HEK293 (cell line): ENCODE measurements around the gene ZNF324.
"Not testable (repeated sequence)": the region's sequence is repeated elsewhere in the genome, so short reads cannot be mapped to it uniquely, and the experiment has no call there.

Source experiments
- CTCF ChIA-PET: fragments of 350-600 bp; formaldehyde crosslinking; extraction: SDS; loops from one replicate; lab custom pipeline; 2021; ENCODE audit warnings: antibody characterized with exemption; lab: Yijun Ruan, JAX
- POLR2A ChIA-PET: fragments of 300-600 bp; formaldehyde crosslinking; extraction: SDS; loops from one replicate; lab custom pipeline; 2020; ENCODE audit warnings: antibody characterized with exemption, inconsistent platforms; lab: Yijun Ruan, JAX
- H3K27ac ChIP-seq: fragments of 200-500 bp; sonication (Bioruptor generic); 2 replicates; pipeline ENCODE4 v1.5.1; 2014; ENCODE audit warnings: low read depth, low read length, control low read depth, inconsistent platforms; ENCODE audit errors: extremely low read depth
- H3K36me3 ChIP-seq, 2 experiments: fragments of 200-500 bp in 1 of 2; sonication (Bioruptor generic) in 1 of 2; 1 replicate in 1 of 2; 2 replicates in 1 of 2; pipeline ENCODE4 v1.5.1; 2014 to 2017; ENCODE audit warnings: inconsistent platforms in 2 of 2, low read length in 2 of 2; ENCODE audit not compliant: control insufficient read depth in 2 of 2, insufficient read depth in 1 of 2
- H3K4me1 ChIP-seq: fragments of 200-500 bp; sonication (Bioruptor generic); 2 replicates; pipeline ENCODE4 v1.5.1; 2014; ENCODE audit warnings: mild to moderate bottlenecking, low read length, inconsistent platforms; ENCODE audit not compliant: control insufficient read depth, insufficient read depth
- H3K4me3 ChIP-seq: 2 replicates; pipeline ENCODE4 v1.5.1; 2011; ENCODE audit warnings: low read depth, mild to moderate bottlenecking, control low read depth, low read length, moderate library complexity
- H3K9me3 ChIP-seq: fragments of 200-500 bp; sonication (Bioruptor generic); 2 replicates; pipeline ENCODE4 v1.5.1; 2014; ENCODE audit warnings: low read depth, low read length, inconsistent platforms; ENCODE audit not compliant: control insufficient read depth, insufficient read depth
- BCL6B ChIP-seq: fragments of 450-650 bp; formaldehyde crosslinking; IDR thresholded peaks from 2 replicates; pipeline ENCODE4 v1.5.1; 2017; ENCODE audit warnings: missing biosample characterization, missing genetic modification characterization
- GLIS2 ChIP-seq: fragments of 450-650 bp; formaldehyde crosslinking; IDR thresholded peaks from 2 replicates; pipeline ENCODE4 v1.5.1; 2016; ENCODE audit warnings: missing biosample characterization, missing genetic modification characterization
- SP2 ChIP-seq: fragments of 450-650 bp; formaldehyde crosslinking; IDR thresholded peaks from 2 replicates; pipeline ENCODE4 v1.5.1; 2016; ENCODE audit warnings: missing biosample characterization, missing genetic modification characterization
- ZFP37 ChIP-seq: fragments of 450-650 bp; formaldehyde crosslinking; IDR thresholded peaks from 2 replicates; pipeline ENCODE4 v1.5.1; 2016; ENCODE audit warnings: missing biosample characterization, missing genetic modification characterization
- ZNF157 ChIP-seq: fragments of 450-650 bp; formaldehyde crosslinking; IDR thresholded peaks from 2 replicates; pipeline ENCODE4 v1.5.1; 2016; ENCODE audit warnings: missing biosample characterization, missing genetic modification characterization
- ZNF211 ChIP-seq: fragments of 450-650 bp; formaldehyde crosslinking; IDR thresholded peaks from 2 replicates; pipeline ENCODE4 v1.5.1; 2016; ENCODE audit warnings: low read depth, missing biosample characterization, missing genetic modification characterization
- ZNF341 ChIP-seq: fragments of 450-650 bp; formaldehyde crosslinking; IDR thresholded peaks from 2 replicates; pipeline ENCODE4; 2016; ENCODE audit warnings: low read depth, missing biosample characterization, missing genetic modification characterization
- ZNF510 ChIP-seq: fragments of 450-650 bp; formaldehyde crosslinking; IDR thresholded peaks from 2 replicates; pipeline ENCODE4 v1.5.1; 2018; ENCODE audit warnings: mild to moderate bottlenecking, missing genetic modification characterization, missing biosample characterization; ENCODE audit not compliant: insufficient replicate concordance
- ZNF530 ChIP-seq: fragments of 450-650 bp; formaldehyde crosslinking; IDR thresholded peaks from 2 replicates; pipeline ENCODE4 v1.5.1; 2016; ENCODE audit warnings: low read depth, missing biosample characterization, missing genetic modification characterization
- ZNF560 ChIP-seq: fragments of 450-650 bp; formaldehyde crosslinking; IDR thresholded peaks from 2 replicates; pipeline ENCODE4 v1.5.1; 2017; ENCODE audit warnings: missing biosample characterization, missing genetic modification characterization, borderline replicate concordance
- ZNF561 ChIP-seq: fragments of 450-650 bp; IDR thresholded peaks from 2 replicates; pipeline ENCODE4 v1.5.1; 2018; ENCODE audit warnings: missing biosample characterization, missing genetic modification characterization, borderline replicate concordance
- ZNF571 ChIP-seq: fragments of 450-650 bp; formaldehyde crosslinking; IDR thresholded peaks from 2 replicates; pipeline ENCODE4 v1.5.0; 2017; ENCODE audit warnings: missing biosample characterization, missing genetic modification characterization
- ZNF670 ChIP-seq: fragments of 450-650 bp; formaldehyde crosslinking; IDR thresholded peaks from 2 replicates; pipeline ENCODE4 v1.5.1; 2016; ENCODE audit warnings: missing biosample characterization, missing genetic modification characterization, low read depth
- ZNF707 ChIP-seq: fragments of 450-650 bp; formaldehyde crosslinking; IDR thresholded peaks from 2 replicates; pipeline ENCODE4 v1.5.1; 2016; ENCODE audit warnings: missing biosample characterization, missing genetic modification characterization
- ZXDB ChIP-seq: fragments of 450-650 bp; formaldehyde crosslinking; IDR thresholded peaks from 2 replicates; pipeline ENCODE4 v1.5.1; 2016; ENCODE audit warnings: missing biosample characterization, missing genetic modification characterization
- TF ChIP-seq, protein P1 (sequence below): fragments of 450-650 bp; formaldehyde crosslinking; IDR thresholded peaks from 2 replicates; pipeline ENCODE4 v1.5.1; 2016; ENCODE audit warnings: missing biosample characterization, missing genetic modification characterization
- TF ChIP-seq, protein P2 (sequence below): fragments of 450-650 bp; formaldehyde crosslinking; IDR thresholded peaks from 2 replicates; pipeline ENCODE4 v1.5.1; 2016; ENCODE audit warnings: missing biosample characterization, missing genetic modification characterization

ZNF324 gene

DNA sequence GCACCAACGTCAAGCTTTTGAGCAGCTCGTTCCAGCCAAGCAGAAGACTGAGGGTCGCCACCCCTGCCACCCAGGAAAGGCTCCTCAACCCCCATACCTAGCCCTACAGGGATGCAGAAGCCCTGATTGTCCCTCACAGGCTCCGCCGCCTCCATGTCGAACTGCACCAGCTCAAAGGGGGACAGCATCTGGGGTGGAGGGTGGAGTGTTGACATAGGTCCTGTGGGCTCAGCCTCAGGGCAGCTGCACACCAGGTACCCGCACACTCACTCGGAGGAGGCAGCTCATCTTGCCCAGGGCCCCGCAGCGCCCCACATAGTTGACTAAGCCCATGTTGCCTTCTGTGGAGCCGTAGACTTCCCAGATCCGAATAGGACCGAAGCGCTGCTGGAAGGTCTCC, 33.4 kb downstream of the ZNF324 start:
- no peaks in the 10 kb centered on the region for H3K36me3 ChIP-seq
- CTCF ChIA-PET = interaction anchor here (1.0 to 4.0 kb wide), 2 partner anchors 19 to 167 kb away, joined by 3 to 26 read pairs; partner anchors contain the start of gene ZBTB45
- H3K4me1 ChIP-seq = peaks cover 9% of the 10 kb centered on the region
- H3K9me3 ChIP-seq = no peaks in the 10 kb centered on the region
- no peak for TF ChIP-seq ZNF571 (tag by site-specific recombination)
- no peak for TF ChIP-seq BCL6B (tag by site-specific recombination)
- no peak for TF ChIP-seq ZNF670 (tag by site-specific recombination)
- no peak for TF ChIP-seq ZNF561 (tag by site-specific recombination)
- no peak for TF ChIP-seq ZNF211 (tag by site-specific recombination)
- TF ChIP-seq, protein P1, sequence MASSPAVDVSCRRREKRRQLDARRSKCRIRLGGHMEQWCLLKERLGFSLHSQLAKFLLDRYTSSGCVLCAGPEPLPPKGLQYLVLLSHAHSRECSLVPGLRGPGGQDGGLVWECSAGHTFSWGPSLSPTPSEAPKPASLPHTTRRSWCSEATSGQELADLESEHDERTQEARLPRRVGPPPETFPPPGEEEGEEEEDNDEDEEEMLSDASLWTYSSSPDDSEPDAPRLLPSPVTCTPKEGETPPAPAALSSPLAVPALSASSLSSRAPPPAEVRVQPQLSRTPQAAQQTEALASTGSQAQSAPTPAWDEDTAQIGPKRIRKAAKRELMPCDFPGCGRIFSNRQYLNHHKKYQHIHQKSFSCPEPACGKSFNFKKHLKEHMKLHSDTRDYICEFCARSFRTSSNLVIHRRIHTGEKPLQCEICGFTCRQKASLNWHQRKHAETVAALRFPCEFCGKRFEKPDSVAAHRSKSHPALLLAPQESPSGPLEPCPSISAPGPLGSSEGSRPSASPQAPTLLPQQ (tag by site-specific recombination) = no peak
- TF ChIP-seq ZNF530 = no peak
- no peak for TF ChIP-seq ZNF157 (tag by site-specific recombination)
- TF ChIP-seq ZNF560 (tag by site-specific recombination) = no peak
- TF ChIP-seq SP2 (tag by site-specific recombination) = no peak
- POLR2A ChIA-PET = interaction anchor here (0.5 to 2.1 kb wide), 5 partner anchors 13 to 1324 kb away, joined by 4 to 14 read pairs (median 7); partner anchors contain the start of genes TRIM28, ZBTB45 and ZNF497
- no peak overlapping the region for H3K4me3 ChIP-seq
- H3K27ac ChIP-seq = no peak overlapping the region

- H3K4me3 ChIP-seq, H3K4me1 ChIP-seq, H3K9me3 ChIP-seq, H3K36me3 ChIP-seq, H3K27ac ChIP-seq, POLR2A ChIA-PET: not testable (repeated sequence)
- CTCF ChIA-PET = interaction anchor here (0.6 to 1.2 kb wide), 2 partner anchors 11 to 26 kb away, joined by 3 read pairs; no protein-coding TSS in a partner anchor
Observed at GRCh38 chr19:58507602-58508223, 40.8 kb downstream of the ZNF324 start.

GRCh38 chr19:58509731-58510083, 42.8 kb downstream of the ZNF324 start:
- POLR2A ChIA-PET = no interaction called here
- no peak overlapping the region for H3K27ac ChIP-seq

More at GRCh38 chr19:58509731-58510083, 42.8 kb downstream of the ZNF324 start:
- CTCF ChIA-PET = interaction anchor here (0.6 to 1.6 kb wide), 2 partner anchors 9 to 31 kb away, joined by 4 read pairs; no protein-coding TSS in a partner anchor
- H3K4me3 ChIP-seq = no peak overlapping the region
- no peaks in the 10 kb centered on the region for H3K4me1 ChIP-seq
- H3K36me3 ChIP-seq = peaks cover 0 to 4% of the 10 kb centered on the region in 2 experiments; a peak in 1 of 3 replicates
- TF ChIP-seq, protein P1 (tag by site-specific recombination) = no peak
- TF ChIP-seq, protein P2, sequence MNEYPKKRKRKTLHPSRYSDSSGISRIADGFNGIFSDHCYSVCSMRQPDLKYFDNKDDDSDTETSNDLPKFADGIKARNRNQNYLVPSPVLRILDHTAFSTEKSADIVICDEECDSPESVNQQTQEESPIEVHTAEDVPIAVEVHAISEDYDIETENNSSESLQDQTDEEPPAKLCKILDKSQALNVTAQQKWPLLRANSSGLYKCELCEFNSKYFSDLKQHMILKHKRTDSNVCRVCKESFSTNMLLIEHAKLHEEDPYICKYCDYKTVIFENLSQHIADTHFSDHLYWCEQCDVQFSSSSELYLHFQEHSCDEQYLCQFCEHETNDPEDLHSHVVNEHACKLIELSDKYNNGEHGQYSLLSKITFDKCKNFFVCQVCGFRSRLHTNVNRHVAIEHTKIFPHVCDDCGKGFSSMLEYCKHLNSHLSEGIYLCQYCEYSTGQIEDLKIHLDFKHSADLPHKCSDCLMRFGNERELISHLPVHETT = no peak
- TF ChIP-seq ZNF341 (tag by site-specific recombination) = no peak
- no peak for TF ChIP-seq ZFP37 (tag by site-specific recombination)
- no peak for TF ChIP-seq ZNF510 (tag by site-specific recombination)
- TF ChIP-seq ZXDB (tag by site-specific recombination) = no peak
- no peak for TF ChIP-seq ZNF707 (tag by site-specific recombination)
- TF ChIP-seq GLIS2 (tag by site-specific recombination) = no peak
- TF ChIP-seq, all 188 proteins: peak for 0
- H3K9me3 ChIP-seq = no peaks in the 10 kb centered on the region
